Stimulated activated CD4-positive, alpha-beta T cell treated with anti-CD3 and anti-CD28 coated beads, Interleukin-15, amount 100 ng/mL, for 24 hours (primary cell): ENCODE measurements around the gene SOX2.

ENCODE experiments used
- DNase-seq: peaks from one replicate; pipeline ENCODE4 v3.0.0-alpha.2; 2020

The SOX2 gene

GRCh38 chr3:181705086-181705480, 6.6 kb upstream of the SOX2 start:
- no peak for DNase-seq

DNA sequence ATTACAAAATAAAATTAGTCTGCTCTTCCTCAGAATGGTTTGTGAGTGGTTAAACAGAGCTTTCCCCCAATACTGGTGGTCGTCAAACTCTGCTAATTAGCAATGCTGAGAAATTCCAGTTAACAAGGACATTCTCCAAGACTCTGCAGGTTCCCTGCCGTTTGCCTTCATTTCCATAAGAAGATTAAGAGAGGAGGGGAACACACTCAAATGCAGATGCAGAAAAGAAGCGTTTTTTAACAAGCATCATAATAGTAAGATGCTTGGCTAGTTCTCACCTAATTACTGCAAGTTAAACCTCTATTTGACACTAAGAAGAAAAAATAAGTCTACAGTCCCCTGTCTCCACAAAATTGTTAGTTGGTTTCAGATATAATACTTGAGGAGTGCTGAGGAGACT, 3.7 kb upstream of the SOX2 start:
- DNase-seq: no peak

- peak; percentile 78 for DNase-seq
Measured at GRCh38 chr3:181709537-181710279, 2.0 kb upstream of the SOX2 start.

- no peak for DNase-seq
Measured at GRCh38 chr3:181710345-181711291, 1.1 kb upstream of the SOX2 start.

GRCh38 chr3:181712226-181712552, 464 bp downstream of the SOX2 start:
- DNase-seq: no peak

- DNase-seq: no peak
Measured at GRCh38 chr3:181712553-181713279, 991 bp downstream of the SOX2 start.

DNA sequence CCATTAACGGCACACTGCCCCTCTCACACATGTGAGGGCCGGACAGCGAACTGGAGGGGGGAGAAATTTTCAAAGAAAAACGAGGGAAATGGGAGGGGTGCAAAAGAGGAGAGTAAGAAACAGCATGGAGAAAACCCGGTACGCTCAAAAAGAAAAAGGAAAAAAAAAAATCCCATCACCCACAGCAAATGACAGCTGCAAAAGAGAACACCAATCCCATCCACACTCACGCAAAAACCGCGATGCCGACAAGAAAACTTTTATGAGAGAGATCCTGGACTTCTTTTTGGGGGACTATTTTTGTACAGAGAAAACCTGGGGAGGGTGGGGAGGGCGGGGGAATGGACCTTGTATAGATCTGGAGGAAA, 1.5 kb downstream of the SOX2 start:
- DNase-seq: no peak

GRCh38 chr3:181713676-181714612, 2.2 kb downstream of the SOX2 start:
- no peak for DNase-seq

DNA sequence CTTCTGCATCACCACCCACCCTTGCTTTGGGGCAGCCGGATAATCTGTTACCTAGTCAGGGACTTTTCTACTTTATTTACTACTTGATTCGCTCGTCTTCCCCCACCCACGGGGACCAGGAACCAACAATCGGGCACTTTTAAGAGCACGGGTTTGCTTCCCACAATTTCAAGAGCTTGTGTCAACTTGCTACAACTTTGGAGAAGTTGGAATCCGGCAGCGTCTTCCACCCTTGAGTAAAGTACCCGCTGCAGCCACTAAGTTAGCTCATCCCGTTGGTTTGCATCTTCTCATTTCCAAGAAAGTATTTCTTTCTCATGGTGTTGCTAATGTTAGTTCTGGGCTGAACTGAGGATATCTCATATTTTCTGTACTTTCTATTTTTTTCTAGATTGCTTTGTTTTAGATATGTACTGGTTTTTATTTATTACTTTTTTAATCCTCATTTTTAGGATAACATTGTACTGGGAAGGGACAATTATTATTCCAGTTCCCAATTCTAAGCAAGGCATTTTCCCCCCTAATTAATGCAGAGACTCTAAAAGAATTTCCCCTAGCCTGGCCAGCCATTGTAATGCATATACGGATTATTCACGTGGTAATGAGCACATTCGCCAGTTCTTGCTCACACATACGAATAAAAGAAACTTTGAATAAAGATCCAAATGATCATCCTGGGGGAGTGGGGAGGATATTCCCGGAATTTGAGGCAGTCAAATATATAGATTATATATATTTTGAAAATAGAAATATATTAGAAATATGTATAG, 4.0 kb downstream of the SOX2 start:
- DNase-seq: no peak

- no peak for DNase-seq
Measured at GRCh38 chr3:181716966-181717365, 5.2 kb downstream of the SOX2 start.

GRCh38 chr3:181717549-181718171, 5.9 kb downstream of the SOX2 start:
- DNase-seq: no peak

GRCh38 chr3:181718369-181718768, 6.6 kb downstream of the SOX2 start:
- DNase-seq: no peak

DNA sequence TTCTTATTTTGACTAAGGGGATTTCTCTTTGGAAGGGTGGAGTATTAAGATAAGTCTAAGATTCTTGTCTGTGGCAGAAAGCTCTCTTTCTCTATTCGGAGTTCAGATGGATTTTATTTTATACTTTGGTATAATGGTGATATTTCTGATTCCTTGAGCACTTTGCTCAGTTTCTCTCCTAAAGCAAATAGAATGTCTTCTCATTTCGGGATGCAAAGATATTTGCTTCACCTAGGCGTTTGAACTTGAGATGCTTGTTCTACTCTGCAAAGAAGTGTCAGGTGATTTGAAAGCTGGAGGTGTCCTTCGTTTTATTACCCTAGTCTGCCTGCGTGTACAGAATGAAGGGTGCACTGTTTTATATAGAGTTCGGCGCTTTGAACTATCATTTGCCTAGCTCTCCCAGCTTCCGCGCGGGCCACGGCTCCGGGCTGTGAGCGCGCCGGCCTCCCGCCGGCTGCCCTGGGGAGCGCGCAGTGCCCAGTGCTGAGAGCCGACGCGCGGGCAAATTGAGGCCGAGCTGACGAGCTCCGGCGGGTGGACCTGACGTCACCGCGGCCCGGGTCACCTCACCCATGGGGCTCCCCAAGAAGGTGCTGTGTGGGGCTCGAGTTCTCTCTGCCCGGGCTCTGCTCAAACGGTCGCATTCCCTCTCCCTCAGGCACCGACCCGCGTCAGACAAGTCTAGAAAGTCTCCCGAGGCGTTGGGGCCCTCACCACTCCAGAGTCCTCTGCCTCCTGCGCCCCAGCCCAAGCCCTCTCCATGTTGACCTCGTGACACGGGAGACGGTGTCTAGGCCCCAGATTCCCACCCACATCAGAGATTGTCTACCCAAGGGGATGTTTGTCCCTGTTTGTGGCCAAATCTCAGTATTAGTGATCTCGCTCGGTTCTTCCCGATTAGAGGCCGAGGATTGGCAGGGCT, 7.5 kb downstream of the SOX2 start:
- DNase-seq: no peak

DNA sequence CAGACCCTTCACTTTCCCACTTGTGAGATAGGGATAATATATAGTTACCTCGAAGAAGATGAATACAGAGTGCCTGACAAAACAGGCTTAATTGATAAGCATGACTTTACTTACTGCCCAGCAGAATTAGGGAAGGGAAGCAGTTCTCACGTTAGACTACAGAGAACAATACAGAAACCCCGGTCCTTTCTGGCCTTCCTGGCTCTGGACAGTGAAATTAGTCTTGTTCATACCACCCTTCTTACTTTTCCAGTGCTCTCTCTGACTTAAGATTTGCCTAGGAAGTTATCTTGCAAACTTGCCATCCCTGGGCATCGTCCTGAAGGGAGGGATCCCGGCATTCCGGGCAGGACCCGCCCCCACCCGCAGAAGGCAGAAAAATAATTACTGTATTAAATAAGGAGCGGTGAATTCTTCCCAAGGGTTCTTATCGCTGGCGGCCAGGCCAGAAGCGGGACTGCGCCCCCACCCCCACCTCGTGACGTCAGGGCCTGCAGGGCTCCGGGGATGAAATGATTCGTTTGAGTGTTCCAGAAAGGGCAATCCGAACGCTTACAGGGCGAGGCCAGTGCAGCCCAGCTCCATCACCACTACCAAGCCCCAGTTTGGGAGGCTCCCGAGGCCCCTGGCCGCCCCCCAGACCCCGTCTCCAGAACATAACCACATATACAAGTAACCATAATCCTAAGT, 8.4 kb downstream of the SOX2 start:
- DNase-seq: no peak

DNA sequence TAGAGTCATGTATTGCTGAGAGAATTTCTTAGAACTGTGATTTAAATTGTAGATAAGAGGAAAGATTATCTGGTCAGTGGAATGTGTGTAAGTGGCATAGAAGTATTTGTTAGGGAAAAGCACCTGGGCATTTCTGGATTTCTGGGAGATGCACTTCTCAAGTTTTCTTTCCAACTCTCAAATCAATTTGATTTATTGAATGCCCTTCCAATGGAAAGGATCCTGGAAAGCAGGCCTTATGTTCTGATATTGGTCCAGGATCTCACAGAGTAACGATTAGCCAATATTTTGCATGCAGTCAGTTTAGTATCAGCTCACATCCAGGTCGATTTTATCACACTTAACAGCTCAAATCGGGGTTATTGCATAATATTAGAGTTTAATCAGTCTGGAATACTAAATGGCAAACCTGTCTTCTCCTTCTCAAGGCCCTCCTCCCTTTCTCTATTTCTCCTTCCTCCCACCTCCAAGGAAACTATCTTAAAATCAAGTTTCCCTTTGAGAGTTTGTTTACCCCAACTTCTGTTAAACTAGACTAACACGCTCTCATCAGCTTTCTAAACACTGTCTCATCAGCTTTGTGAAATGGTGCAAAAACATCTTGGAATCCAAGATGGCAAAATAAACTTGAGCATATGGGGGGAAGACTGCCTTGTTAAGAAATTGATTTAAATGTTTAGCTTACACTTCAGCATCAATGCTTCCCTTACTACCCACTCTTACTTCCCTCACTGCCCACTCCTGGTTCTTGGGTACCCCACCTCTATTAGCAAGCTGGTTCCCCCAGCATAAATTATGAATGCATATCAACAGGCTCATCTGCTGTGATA, 9.5 kb downstream of the SOX2 start:
- DNase-seq: no peak

DNA sequence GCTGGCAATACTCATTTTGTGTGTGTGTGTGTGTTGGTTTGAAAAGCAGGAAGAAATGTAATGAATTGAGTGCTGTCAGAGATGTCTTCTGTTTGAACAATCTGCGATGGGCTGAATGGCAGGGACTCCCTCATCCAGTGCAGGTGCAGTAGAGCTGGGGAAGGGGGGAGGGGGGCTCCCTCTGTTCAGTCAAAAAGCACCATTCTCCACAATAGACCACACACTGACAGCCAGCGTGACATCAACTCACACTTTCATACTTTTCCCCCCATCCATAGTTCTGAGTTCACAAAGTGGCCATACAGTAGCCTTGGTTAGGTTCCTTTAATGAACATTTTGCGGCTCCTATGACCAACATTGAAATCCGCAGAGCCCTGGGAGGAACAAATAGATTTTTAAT, 10.4 kb downstream of the SOX2 start:
- DNase-seq: no peak

- no peak for DNase-seq
Measured at GRCh38 chr3:181722766-181723425, 11.2 kb downstream of the SOX2 start.

GRCh38 chr3:181723625-181724191, 12.0 kb downstream of the SOX2 start:
- no peak for DNase-seq
